ENCODE results near the gene TADA2A.

TADA2A gene, protein sequence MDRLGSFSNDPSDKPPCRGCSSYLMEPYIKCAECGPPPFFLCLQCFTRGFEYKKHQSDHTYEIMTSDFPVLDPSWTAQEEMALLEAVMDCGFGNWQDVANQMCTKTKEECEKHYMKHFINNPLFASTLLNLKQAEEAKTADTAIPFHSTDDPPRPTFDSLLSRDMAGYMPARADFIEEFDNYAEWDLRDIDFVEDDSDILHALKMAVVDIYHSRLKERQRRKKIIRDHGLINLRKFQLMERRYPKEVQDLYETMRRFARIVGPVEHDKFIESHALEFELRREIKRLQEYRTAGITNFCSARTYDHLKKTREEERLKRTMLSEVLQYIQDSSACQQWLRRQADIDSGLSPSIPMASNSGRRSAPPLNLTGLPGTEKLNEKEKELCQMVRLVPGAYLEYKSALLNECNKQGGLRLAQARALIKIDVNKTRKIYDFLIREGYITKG

DNA sequence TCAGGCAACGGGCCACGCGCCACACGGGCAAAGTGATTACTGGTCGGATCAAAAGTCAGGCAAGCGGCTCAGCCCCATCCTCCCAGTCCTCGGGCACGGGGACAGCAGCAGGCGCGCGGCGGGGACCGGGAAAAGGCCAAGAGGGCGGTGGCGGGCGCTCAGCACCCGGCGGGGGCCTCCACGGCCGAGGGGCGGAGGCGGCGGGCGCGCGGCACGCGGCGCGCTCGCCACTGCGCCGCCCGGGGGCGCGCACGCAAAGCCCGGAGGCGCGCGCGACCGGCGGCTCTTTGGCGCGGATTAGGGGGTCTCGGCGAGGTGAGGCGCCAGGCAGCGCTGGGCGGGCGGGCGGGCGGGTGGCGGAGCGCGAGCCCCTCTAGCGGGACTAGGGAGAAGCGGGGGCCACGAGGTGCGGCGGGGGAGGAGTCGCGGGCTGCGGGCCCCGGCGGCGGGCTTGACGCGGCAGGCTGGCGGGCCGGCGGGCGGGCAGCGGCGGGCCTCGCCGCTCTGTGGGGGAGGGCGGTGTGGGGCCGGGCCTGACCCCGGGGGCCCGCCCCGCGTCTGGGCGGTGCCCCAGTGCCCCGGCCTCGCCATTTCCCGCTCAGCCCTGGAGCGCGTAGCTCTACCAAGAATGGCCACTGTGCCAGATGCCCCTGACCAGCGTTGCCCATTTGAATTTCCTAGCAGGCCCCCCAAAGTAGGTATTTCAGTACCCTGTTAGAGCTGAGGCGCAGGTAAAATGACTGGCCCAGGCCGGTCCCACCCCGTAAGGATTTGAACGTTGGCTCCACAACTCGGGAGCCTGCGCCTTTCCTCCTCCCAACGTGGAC is at the start of gene TADA2A, which contains the start of gene ACACA:
TSS of gene TADA2A (plus strand) at position 252 of the 827 bp plus-strand sequence. CDS start 4,480 bp downstream, outside the sequence.
TSS of gene ACACA (minus strand) at position 202 of the 827 bp plus-strand sequence. CDS start 537 bp downstream, outside the sequence.
- no peak for DNase-seq

DNA sequence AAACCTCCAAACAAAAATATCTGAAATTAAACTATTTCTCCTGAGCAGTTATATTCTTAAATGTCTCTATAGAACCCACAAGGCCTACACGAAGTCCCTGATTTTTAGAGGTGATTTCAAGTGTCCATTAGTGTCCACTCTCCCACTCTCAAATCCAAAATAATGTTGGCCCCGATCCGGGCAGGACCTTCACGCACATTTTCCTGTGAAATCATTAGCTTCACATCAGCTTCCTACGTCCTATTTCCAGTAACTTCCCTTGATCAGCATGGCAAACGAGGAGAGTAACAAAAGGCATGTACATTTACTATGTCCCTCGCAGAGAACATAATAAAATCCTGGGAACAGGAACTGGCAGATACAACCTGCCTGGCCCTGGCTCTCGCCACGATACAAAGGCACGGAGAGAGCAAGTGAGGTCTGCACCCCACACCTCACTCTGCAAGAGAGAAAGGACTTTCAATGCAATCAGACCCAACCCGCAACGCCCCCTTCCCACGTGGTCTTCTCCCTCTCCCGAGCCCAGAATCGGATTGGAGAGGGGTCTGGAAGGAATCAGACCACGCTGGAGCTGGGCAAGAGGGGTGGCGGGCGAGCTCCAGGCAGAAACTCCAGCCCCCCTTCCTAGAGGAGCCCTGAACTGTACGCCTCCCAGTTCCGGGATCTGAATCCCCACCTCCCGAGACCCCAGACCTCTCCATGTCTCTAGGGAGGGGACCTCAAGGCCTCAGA is 48.4 kb upstream of the TADA2A start:
- no peak for DNase-seq

DNA sequence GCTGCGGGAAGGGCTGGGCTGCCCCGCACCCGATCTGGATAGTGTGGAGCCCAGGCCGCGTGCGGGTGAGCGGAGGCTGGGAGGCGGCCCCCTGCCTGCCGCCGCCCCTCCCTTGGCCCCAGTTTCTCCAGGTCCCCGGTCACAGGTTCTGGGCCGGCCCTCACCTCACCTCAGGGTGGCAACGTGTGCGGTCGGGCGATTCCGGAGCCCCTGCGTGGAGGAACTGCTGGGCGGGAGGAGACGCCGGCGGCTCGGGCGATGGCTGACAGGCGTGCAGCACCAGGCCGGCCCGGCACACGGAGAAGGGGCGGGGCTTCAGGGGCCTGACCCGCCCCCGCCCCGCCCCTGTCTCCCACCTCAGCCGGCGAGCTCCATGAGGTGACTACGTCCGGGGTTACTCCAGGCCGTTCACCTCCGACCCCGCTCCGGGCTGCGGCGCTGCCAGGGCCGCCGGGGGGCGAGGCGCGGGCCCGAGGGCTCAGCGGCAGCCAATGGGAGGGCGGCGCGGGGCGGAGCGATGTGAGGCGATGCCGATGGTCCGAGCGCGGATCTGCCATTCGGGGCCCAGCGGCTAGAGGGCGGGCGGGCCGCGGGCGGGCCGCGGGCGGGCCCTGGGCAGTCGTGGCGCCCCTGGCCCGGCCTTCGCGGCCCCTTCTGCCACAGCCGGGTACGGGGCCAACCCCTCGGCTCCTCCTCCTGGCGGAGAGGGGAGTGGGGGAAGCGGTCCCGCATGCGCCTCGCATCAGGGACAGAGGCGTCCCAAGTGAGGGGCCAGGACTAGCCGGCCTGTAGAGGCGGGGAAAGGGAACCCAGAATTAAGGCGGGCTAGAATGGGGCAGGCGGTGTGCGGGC is 47.6 kb upstream of the TADA2A start:
- DNase-seq: peak; percentile 42

DNA sequence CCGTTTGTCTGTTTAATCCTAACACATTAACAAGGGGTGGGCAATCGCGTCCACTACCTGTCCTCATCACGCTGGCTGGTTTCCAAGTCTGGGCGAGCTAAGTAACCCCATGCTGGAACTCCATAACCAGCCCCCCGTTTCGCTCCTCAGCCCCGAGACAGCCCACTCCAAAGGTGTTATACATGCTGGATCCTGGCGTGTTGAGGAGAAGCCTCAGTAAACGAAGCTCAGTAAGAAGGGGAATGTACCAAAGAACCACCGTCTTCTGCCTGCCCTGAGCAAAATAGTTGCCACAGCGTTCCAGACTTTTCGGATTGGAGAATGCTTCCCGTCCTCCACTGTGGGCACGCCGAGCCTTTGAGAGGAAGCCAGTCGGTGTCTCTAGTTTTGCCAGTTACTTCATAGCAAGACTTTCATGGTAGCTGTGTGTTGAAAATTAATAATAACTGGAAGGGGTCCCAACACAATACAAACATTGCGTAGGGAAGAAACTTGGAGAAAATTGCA is 47.0 kb upstream of the TADA2A start:
- DNase-seq: no peak

DNA sequence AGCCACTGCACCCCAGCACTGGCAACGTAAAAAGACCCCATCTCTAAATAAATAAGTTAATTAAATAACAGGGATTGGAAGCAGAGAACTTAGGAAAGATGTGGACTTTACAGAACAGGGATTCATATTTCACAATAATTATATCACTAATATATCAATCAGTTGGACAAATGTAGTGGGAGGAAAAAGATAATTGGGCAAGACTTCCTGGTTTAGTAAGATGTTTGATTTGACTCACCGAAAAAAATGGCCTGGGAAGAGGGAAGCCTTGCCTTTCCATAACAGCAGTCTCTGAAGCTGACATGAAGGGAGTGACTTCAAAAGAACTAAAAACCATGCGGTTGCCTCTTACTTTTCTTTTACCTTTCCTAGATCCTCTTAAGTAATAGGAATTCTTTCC is 46.1 kb upstream of the TADA2A start:
- no peak for DNase-seq

DNA sequence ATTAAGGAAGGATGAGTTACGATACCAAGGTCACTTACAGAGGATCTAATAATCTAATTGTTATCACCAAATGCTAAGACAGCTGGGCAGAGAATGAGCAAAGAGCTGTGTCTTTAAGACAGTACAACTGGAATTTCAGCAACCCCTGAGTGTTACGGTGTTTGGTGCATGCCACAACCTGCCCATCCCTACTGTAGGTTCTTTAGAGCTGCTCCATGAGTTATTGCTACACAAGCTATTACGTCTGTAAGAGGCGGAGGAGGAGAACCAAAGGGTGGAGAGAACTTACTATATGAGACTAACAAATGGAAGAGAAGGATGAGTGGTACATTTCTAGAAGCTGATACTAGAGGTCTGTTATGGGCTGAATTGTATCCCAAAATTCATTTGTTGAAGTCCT is 45.1 kb upstream of the TADA2A start:
- DNase-seq: no peak

DNA sequence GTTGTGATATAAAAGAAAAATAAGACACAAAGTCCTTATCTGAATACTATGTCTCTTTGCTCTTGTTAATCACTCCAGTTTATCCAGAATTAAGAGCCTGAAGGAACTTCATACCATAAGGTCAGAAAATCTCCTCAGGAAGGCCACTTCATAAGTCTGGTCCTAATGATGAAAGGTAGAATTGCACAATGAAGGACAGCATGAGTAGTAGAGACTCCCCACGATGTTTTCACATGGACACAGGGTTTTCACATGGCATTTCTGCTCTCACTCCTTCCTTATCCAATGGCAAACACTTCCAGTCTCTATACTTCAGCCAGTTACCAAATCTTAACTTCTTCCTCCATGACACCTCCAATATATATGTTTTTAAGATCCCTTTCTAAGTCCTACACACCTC is 41.1 kb upstream of the TADA2A start:
- DNase-seq: no peak

DNA sequence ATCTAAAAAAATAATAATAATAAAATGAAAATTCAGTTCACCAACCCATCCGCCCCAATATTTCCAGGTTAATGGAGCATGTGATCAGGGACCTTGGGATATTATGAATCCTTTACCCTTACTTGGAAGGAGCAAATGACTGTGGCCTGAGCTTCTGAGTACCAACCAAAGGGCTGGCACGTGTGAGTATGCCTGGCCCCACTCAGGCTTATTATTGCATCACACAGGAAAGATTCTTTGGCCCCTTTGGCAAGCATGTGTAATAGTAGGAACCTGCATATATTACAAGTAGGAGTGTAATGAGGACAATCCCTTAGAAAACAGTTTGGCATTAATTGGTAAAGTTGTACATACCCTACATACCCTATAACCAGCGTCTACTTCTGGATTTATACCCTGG is 38.1 kb upstream of the TADA2A start:
- no peak for DNase-seq

DNA sequence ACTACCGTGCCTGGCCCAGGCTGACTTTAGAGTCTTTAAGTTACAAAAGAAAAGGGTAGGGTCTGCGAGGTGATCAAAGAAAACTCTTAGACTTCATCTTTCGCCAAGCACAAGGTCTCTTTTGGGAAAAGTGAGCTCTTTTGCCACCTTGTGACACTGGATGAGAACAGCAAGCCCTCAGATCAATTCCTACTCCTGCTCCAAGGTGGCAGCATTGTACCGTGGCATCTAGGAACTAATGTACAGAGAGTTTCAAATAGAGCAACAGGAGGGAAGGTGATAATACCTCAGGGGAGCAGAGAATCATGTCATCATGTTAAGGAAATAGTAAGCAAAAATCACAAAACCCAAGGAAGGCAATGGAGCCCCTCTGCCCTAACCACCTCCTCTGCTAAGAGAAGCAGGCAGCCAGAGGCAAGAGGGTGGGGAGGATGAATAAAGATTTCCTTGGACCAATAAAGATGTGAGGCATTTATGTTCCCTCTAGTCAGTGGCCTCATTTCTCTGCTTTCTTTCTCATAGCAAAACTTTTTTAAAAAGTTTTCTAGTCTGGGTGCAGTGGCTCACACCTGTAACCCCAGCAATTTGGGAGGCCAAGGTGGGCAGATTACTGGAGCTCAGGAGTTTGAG is 33.0 kb upstream of the TADA2A start:
- DNase-seq: peak; percentile 33

DNA sequence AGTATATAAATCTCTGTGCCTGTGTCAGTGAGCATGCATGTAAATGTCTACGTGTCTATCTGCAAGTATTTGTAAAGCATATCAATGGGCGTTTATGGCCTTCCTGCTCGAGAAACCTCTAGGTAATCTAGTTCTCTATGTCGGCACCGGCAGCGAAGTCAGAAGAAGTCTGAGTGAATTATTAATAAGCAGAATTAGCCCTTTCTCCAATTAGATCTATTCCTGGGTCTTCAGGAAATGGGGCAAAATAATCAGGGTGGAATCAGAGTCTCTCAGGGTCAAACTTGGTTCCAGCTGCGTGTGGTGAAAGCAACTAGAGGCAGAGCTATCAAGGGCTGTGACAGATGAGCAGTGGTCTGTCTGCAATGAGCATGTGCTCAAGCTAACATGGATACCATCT is 31.0 kb upstream of the TADA2A start, which contains the start of gene C17orf78:
TSS of gene C17orf78 (plus strand) at position 280 of the 400 bp plus-strand sequence. CDS start at position 388, 108 bp downstream.
- no peak for DNase-seq

DNA sequence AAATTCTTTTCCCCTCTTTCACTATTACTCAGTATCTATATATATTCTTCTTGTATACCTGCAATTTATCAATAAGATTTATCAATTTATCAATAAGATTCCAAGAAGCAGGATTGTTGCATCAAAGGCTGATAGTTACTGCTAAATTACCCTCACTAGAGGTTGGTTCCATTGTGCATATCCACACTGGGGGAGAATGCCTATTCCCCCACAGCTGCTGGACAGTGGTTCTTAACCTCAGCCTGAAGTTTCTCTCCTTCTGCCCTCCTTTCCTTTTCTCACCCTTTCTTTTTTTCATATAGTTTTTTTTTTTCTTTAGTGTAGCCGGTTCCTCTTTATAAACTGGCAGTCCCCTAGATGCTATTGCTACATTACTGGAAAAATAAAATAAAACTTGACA is 24.6 kb upstream of the TADA2A start:
- DNase-seq: no peak

DNA sequence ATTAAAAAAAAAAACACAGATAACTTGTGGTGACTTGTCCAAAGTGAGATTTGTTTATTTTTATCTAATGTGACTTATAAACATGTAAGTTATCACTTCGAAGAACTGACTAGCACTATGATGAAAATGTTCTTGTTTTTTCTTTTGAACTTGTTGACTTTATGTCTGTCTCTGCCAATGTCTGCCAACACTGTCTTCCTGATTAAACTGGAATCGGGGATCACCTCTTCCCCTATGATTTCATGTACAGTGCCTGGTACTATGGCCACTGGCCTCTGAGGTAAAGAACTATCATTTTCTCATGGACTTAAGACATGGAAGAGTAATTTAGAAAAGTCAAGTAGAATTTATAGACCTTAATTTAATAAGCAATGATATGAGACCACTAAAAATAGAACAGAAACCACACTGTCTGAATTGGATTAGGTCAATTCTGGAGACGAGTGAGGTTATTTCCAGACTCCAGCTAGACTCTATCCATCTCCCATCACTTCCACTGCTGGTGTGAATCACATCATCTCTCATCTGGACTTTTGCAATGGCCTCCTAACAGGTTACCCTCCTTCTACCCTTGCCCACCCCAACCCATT is 22.0 kb upstream of the TADA2A start:
- no peak for DNase-seq

DNA sequence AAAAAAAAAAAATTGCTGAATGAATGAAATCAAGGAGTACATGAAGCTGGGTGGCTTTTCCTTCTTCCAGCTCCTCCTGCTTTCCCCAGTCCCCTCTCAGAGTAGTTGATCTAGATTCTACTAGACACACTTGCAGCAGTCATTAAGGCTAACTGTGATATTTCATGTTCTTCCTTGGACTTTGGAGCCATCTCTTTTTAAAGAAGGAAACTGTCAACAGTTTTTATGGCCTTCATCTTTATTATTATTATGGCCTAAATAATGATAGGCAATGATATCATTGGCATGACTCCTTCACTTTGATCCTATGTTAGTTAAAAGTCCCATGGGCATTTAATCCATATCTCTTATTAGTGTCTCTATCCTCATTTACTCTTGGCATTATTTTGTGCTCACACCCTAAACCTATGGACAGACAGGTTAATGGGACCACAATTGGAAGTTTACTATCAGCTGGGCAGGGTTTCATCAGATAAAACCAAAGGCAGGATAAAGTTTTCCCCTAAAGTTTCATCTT is 21.2 kb upstream of the TADA2A start:
- no peak for DNase-seq

DNA sequence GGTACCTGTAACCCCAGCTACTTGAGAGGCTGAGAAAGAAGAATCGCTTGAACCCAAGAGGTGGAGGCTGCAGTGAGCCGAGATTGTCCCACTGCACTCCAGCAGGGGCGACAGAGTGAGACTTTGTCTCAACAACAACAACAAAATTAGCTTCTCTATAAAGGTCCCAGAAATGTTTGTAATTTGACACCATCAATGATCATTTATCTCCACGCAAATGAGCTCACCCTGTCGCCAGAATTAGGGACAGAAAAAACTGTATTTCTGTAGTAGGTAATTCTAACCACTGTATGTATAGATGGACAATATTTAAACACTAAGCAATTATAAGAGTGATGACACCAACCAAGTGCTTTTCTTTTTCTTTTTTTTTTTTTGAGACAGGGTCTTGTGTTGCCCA is 20.2 kb upstream of the TADA2A start:
- DNase-seq: no peak

DNA sequence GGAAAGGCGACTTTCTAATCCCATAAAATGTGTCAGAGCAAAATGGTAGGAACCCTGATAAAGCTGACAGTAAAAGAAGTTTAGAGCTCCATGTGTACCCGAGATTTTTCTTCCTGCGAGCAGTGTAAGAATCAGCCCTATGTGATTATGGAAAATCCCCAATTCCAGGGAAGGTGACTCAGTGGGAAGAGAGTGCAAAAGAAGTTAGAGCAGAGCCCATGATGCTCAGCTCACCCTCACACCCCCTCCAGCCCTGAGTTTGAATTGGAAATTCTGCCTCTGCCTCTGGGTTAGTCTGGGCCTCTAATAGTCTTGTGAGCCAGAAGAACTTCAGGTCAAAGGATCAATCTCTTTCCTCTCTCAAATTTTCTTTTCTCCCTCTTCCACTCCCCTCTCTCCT is 18.4 kb upstream of the TADA2A start:
- DNase-seq: no peak

DNA sequence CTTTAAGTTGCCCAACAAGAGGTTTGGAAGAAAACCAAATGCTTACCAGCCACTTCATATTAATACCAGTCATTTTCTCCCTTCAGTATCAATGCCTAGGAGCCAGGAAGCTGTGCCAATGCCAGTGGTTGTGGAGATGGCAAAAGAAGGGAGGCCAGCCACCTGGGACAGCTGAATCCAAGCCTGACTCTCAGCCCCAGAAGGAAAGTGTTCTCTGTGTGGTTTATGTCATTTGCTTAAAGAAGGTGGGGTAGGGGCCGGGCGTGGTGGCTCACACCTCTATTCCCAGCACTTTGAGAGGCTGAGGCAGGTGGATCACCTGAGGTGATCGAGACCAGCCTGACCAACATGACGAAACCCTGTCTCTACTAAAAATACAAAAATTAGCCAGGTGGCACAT is 17.5 kb upstream of the TADA2A start:
- DNase-seq: no peak

DNA sequence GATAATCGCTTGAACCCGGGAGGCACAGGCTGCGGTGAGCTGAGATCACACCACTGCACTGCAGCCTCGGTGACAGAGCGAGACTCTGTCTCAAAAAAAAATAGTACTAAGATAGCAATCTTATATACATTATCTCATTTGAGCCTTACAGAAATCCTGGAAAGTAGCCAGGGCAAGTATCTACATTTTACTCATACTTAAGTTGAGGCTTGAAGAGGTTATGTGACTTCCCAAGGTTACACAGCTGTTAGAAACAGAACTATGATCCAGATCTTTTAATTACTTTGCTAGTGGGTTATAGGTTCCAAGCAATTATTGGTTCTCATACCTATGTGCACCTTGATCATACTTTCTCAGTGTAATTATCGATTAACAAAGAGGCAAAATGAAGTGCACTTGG is 15.5 kb upstream of the TADA2A start:
- DNase-seq: no peak

DNA sequence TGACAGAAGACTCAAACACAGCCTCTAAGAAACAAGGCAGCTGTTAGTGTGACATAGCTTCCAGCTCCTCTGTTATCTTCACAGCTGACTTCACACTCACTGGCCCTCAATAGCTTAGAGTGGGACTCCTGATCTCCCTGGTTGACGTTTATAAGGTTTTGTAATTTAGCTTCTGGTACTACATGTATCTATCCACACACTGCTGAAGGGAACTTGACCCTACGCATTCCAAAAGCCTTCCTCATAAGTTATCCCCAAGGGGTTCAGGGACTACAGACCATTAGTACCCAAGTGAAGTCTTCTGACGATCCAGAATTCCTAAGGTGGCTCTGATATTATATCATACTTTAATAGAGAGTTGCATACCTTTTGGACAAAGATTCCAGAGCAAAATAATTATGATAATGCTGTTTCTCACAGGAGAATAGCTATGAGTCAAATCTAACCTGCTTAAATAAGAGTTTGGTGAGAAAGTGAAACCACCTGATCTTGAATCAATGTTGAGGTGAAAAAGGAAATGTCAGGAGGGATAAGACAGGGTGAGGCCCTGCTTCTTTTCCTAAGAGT is 14.6 kb upstream of the TADA2A start:
- no peak for DNase-seq

DNA sequence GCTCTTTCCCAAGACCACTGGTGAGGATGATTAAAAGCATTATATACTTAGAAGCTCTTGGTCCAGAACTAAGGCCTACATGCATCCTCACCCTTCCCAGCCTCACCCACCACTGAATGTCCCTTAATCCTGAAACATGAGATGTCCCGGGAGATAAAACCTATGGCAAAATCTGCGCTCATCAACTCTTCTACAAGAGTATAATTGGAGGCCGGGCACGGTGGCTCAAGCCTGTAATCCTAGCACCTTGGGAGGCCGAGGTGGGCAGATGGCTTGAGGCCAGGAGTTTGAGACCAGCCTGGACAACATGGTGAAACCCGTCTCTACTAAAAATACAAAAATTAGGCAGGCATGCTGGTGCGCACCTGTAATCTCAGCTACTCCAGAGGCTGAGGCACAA is 13.3 kb upstream of the TADA2A start:
- no peak for DNase-seq

DNA sequence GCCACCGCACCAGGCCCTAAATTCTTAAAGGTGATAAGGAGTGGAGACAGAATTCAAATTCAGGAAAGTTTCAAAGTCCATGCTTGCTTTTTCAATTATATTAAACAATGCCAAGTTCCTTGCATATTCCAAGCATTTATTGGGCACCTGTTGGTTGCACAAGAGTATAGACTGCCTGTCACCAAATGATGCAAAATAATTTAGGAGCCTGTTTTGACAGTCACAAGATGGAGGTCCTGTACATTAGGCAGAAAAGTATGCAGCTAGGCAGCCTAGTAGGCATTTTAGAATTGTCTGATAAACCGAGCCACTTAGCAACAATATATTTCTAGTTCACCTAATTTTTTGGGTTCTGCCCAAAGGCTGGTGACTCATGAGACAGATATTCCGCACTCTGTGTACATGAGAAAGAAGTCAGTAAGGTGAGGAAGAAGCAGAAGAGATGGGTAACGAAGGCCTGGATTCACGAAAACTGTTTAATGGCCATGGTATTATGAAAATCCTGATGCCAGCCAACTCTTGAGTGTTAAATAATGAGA is 7.4 kb upstream of the TADA2A start:
- no peak for DNase-seq
